ENCODE data around the gene MXD4. TPM values are rescaled to one million over a fixed set of nuclear protein-coding genes. Genes with fewer than 3 reads are reported as not detected.

The MXD4 gene
- total and polyA plus RNA-seq, 9 of the 15 experiments (the other 6 are each of a cell fraction or from before 2014, with no cell fraction given) = 0.06 to 13.5 (median 5.9) TPM

DNA sequence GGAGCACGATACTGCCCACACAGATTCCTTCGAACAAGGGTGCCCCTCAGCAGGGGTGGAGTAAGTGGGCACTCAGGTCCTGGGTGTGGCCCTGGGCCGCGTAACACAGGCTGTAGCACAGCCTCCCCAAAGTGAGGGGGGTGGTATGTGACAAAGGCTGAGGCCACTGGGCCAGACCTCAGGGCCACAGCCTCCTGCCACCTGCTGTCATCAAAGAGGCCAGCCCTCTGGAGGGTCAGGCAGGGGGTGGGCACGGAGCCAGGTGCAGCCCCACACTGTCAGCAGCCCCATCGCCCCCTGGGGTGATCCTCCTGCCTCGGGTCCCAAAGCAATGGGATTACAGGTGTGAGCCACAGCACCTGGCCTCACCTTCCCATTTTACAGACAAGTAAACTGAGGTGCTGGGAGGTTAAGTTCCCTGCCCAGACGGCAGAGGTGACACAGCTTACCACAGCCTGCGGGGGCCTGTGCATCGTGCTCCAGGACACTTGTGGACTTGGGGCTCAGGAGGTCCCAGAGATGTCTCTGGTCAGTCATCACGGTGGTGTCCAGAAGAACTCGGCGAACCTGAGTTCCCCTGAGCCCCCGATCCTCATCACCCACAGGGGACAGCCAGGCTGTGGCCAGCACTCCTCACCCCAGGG lies 27.5 kb upstream of the MXD4 start (continued):
- TF ChIP-seq XRCC4 (IDR thresholded peaks at IDR 0.05; ENCODE audit: extremely low read depth, insufficient read depth, insufficient read length) (no peak), PHB2 (IDR thresholded peaks at IDR 0.05; ENCODE audit: low read depth) (no peak), CBX1 (IDR thresholded peaks at IDR 0.05; ENCODE audit: low read depth) (0 out of 2 replicates have a peak, but pooled peaks have one; percentile 31), ZKSCAN8 (CRISPR knock-in tag; IDR thresholded peaks at IDR 0.05) (no peak), SNRNP70 (optimal IDR thresholded peaks at IDR 0.05; ENCODE audit: low read depth, low read length) (no peak), MCM5 (IDR thresholded peaks at IDR 0.05; ENCODE audit: low read depth) (no peak), ATF1 (CRISPR knock-in tag; IDR thresholded peaks at IDR 0.05) (no peak), ATF1 (tag; IDR thresholded peaks at IDR 0.05) (no peak), PHF21A (IDR thresholded peaks at IDR 0.05; ENCODE audit: borderline replicate concordance, low read depth) (no peak), SNIP1 (IDR thresholded peaks at IDR 0.05; ENCODE audit: low read depth) (no peak), HSF4 (CRISPR knock-in tag; IDR thresholded peaks at IDR 0.05; ENCODE audit: borderline replicate concordance) (no peak), CREB1 (IDR thresholded peaks at IDR 0.05) (no peak), CREB1 (CRISPR knock-in tag; IDR thresholded peaks at IDR 0.05) (no peak), ADNP (tag; IDR thresholded peaks at IDR 0.05) (peak; percentile 43; the same call in 1 of the 2 replicates), TRIM24 (IDR thresholded peaks at IDR 0.05) (no peak)
- TF ChIP-seq, protein P1, sequence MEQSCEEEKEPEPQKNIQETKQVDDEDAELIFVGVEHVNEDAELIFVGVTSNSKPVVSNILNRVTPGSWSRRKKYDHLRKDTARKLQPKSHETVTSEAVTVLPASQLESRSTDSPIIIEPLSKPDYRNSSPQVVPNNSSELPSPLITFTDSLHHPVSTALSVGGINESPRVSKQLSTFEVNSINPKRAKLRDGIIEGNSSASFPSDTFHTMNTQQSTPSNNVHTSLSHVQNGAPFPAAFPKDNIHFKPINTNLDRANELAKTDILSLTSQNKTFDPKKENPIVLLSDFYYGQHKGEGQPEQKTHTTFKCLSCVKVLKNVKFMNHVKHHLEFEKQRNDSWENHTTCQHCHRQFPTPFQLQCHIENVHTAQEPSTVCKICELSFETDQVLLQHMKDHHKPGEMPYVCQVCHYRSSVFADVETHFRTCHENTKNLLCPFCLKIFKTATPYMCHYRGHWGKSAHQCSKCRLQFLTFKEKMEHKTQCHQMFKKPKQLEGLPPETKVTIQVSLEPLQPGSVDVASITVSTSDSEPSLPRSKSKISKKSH (CRISPR knock-in tag; IDR thresholded peaks at IDR 0.05) = no peak
- TF ChIP-seq, protein P2, sequence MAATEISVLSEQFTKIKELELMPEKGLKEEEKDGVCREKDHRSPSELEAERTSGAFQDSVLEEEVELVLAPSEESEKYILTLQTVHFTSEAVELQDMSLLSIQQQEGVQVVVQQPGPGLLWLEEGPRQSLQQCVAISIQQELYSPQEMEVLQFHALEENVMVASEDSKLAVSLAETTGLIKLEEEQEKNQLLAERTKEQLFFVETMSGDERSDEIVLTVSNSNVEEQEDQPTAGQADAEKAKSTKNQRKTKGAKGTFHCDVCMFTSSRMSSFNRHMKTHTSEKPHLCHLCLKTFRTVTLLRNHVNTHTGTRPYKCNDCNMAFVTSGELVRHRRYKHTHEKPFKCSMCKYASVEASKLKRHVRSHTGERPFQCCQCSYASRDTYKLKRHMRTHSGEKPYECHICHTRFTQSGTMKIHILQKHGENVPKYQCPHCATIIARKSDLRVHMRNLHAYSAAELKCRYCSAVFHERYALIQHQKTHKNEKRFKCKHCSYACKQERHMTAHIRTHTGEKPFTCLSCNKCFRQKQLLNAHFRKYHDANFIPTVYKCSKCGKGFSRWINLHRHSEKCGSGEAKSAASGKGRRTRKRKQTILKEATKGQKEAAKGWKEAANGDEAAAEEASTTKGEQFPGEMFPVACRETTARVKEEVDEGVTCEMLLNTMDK (IDR thresholded peaks at IDR 0.05; ENCODE audit: borderline replicate concordance, insufficient read depth, low read depth, low read length, poor library complexity, severe bottlenecking) = no peak
- TF ChIP-seq, protein P3, sequence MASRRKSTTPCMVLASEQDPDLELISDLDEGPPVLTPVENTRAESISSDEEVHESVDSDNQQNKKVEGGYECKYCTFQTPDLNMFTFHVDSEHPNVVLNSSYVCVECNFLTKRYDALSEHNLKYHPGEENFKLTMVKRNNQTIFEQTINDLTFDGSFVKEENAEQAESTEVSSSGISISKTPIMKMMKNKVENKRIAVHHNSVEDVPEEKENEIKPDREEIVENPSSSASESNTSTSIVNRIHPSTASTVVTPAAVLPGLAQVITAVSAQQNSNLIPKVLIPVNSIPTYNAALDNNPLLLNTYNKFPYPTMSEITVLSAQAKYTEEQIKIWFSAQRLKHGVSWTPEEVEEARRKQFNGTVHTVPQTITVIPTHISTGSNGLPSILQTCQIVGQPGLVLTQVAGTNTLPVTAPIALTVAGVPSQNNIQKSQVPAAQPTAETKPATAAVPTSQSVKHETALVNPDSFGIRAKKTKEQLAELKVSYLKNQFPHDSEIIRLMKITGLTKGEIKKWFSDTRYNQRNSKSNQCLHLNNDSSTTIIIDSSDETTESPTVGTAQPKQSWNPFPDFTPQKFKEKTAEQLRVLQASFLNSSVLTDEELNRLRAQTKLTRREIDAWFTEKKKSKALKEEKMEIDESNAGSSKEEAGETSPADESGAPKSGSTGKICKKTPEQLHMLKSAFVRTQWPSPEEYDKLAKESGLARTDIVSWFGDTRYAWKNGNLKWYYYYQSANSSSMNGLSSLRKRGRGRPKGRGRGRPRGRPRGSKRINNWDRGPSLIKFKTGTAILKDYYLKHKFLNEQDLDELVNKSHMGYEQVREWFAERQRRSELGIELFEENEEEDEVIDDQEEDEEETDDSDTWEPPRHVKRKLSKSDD (conservative IDR thresholded peaks at IDR 0.05; ENCODE audit: low read length) = no peak
- TF ChIP-seq, protein P4, sequence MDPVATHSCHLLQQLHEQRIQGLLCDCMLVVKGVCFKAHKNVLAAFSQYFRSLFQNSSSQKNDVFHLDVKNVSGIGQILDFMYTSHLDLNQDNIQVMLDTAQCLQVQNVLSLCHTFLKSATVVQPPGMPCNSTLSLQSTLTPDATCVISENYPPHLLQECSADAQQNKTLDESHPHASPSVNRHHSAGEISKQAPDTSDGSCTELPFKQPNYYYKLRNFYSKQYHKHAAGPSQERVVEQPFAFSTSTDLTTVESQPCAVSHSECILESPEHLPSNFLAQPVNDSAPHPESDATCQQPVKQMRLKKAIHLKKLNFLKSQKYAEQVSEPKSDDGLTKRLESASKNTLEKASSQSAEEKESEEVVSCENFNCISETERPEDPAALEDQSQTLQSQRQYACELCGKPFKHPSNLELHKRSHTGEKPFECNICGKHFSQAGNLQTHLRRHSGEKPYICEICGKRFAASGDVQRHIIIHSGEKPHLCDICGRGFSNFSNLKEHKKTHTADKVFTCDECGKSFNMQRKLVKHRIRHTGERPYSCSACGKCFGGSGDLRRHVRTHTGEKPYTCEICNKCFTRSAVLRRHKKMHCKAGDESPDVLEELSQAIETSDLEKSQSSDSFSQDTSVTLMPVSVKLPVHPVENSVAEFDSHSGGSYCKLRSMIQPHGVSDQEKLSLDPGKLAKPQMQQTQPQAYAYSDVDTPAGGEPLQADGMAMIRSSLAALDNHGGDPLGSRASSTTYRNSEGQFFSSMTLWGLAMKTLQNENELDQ (CRISPR knock-in tag; IDR thresholded peaks at IDR 0.05; ENCODE audit: borderline replicate concordance) = no peak

Measured in K562 (cell line).